BLaER1 (cell line): ENCODE measurements around the gene IFNG.
"Not testable (repeated sequence)": the region's sequence is repeated elsewhere in the genome, so short reads cannot be mapped to it uniquely, and the experiment has no call there.

ENCODE experiments used
- H3K27ac ChIP-seq: shearing (Covaris generic); formaldehyde crosslinking; 2 replicates; pipeline ENCODE4 v1.8.1; 2022
- H3K27me3 ChIP-seq: shearing (Covaris generic); formaldehyde crosslinking; 2 replicates; pipeline ENCODE4 v1.8.1; 2022
- H3K36me3 ChIP-seq: shearing (Covaris generic); formaldehyde crosslinking; 2 replicates; pipeline ENCODE4 v1.8.1; 2022
- H3K4me1 ChIP-seq: shearing (Covaris generic); formaldehyde crosslinking; 2 replicates; pipeline ENCODE4 v1.8.1; 2022
- H3K4me2 ChIP-seq: shearing (Covaris generic); formaldehyde crosslinking; 2 replicates; pipeline ENCODE4 v1.8.1; 2022
- H3K4me3 ChIP-seq: shearing (Covaris generic); formaldehyde crosslinking; 2 replicates; pipeline ENCODE4 v1.8.1; 2022
- H3K9ac ChIP-seq: shearing (Covaris generic); formaldehyde crosslinking; 2 replicates; pipeline ENCODE4 v1.8.1; 2022
- H3K9me3 ChIP-seq: shearing (Covaris generic); formaldehyde crosslinking; 2 replicates; pipeline ENCODE4 v1.8.1; 2022
- H4K20me1 ChIP-seq: shearing (Covaris generic); formaldehyde crosslinking; 2 replicates; pipeline ENCODE4 v1.8.1; 2022
- Cebpa-rat ChIP-seq: shearing (Covaris generic); IDR thresholded peaks from 2 replicates; pipeline ENCODE4 v1.8.1; 2022

Gene IFNG

GRCh38 chr12:68185598-68185997 is 26.1 kb upstream of the IFNG start:
- Histone ChIP-seq H3K4me3 (no peak overlapping the region), H3K4me1 (peaks cover 16% of the 10 kb centered on the region), H3K4me2 (no peak overlapping the region), H4K20me1 (no peaks in the 10 kb centered on the region), H3K36me3 (no peaks in the 10 kb centered on the region), H3K27me3 (no peaks in the 10 kb centered on the region), H3K9ac (no peak overlapping the region), H3K9me3 (no peaks in the 10 kb centered on the region), H3K27ac (no peak overlapping the region)
- no peak for TF ChIP-seq Cebpa-rat

- no peaks in the 10 kb centered on the region for H3K36me3 ChIP-seq
- H3K27ac ChIP-seq: peak overlapping the region; percentile 65
- no peaks in the 10 kb centered on the region for H3K27me3 ChIP-seq
- peak overlapping the region; percentile 36; the same call in 1 of the 2 replicates for H3K9ac ChIP-seq
- H3K4me2 ChIP-seq: peak overlapping the region; percentile 75
- no peak overlapping the region for H3K4me3 ChIP-seq
- peak; percentile 87 for TF ChIP-seq Cebpa-rat
- no peaks in the 10 kb centered on the region for H4K20me1 ChIP-seq
- H3K4me1 ChIP-seq: peaks cover 24% of the 10 kb centered on the region
- 0 out of 2 replicates have a peak, but pooled peaks cover 3% of the 10 kb centered on the region for H3K9me3 ChIP-seq
Measured at GRCh38 chr12:68180792-68181744, 21.5 kb upstream of the IFNG start.

GRCh38 chr12:68178774-68179439 is 19.4 kb upstream of the IFNG start:
- Histone ChIP-seq H3K4me1 (peaks cover 34% of the 10 kb centered on the region), H3K27me3 (no peaks in the 10 kb centered on the region), H3K27ac (no peak overlapping the region), H3K9ac (no peak overlapping the region), H3K9me3 (peaks cover 8% of the 10 kb centered on the region; the same call in 1 of the 2 replicates), H3K4me2 (no peak overlapping the region), H3K36me3 (no peaks in the 10 kb centered on the region), H3K4me3 (no peak overlapping the region), H4K20me1 (no peaks in the 10 kb centered on the region)
- TF ChIP-seq Cebpa-rat: no peak

GRCh38 chr12:68178184-68178583 is 18.6 kb upstream of the IFNG start:
- no peak overlapping the region for H3K27ac ChIP-seq
- no peak overlapping the region for H3K4me3 ChIP-seq
- no peaks in the 10 kb centered on the region for H3K27me3 ChIP-seq
- H3K36me3 ChIP-seq: no peaks in the 10 kb centered on the region
- no peak for TF ChIP-seq Cebpa-rat
- no peaks in the 10 kb centered on the region for H4K20me1 ChIP-seq
- no peak overlapping the region for H3K4me2 ChIP-seq
- H3K9ac ChIP-seq: no peak overlapping the region
- H3K4me1 ChIP-seq: peaks cover 34% of the 10 kb centered on the region
- peaks cover 8% of the 10 kb centered on the region; the same call in 1 of the 2 replicates for H3K9me3 ChIP-seq

DNA sequence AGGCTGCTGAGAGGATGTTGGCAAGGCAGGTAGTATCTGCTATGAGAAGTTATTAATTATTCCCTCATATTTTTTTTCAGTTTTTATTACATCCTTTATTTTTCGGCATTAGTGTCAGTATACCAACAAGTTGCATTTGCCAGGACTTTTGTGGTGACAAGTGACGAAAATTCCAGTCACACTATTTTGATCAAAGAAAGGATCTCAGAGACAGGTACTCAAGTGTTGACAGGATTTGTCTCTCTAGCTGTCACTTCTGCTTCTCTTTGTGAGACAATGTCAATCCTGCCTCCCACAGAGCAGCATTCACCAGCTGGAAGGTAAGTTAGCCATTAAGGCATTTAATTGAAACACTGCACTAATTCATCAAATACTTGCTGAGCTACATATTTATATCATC is 18.0 kb upstream of the IFNG start:
- TF ChIP-seq Cebpa-rat: no peak
- H3K4me1 ChIP-seq: peaks cover 34% of the 10 kb centered on the region
- H3K4me2 ChIP-seq: no peak overlapping the region
- no peaks in the 10 kb centered on the region for H3K36me3 ChIP-seq
- no peaks in the 10 kb centered on the region for H4K20me1 ChIP-seq
- H3K27me3 ChIP-seq: no peaks in the 10 kb centered on the region
- no peak overlapping the region for H3K4me3 ChIP-seq
- H3K27ac ChIP-seq: no peak overlapping the region
- no peak overlapping the region for H3K9ac ChIP-seq
- peaks cover 8% of the 10 kb centered on the region; the same call in 1 of the 2 replicates for H3K9me3 ChIP-seq

DNA sequence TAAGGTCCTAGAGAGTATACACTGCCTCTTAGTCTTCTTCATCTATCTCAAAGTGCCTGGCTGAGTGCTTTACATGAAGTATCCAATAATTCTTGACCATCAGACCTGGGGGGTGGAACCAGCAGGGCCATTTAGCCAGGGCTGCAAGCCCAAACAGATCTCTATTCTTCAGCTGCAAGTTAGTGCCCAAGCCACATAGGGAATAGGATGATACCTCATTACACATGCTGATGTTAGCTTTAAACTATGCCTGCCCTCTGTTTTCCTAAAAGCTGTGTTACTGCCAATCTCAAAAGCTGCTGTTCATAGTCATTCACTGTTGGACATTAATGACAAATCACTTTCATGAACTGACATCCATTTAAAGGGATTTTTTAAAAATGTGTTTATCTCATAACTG is 16.7 kb upstream of the IFNG start:
- no peak for TF ChIP-seq Cebpa-rat
- Histone ChIP-seq H3K27ac (no peak overlapping the region), H3K9me3 (peaks cover 8% of the 10 kb centered on the region; the same call in 1 of the 2 replicates), H3K9ac (no peak overlapping the region), H3K36me3 (no peaks in the 10 kb centered on the region), H3K4me2 (no peak overlapping the region), H3K27me3 (no peaks in the 10 kb centered on the region), H4K20me1 (no peaks in the 10 kb centered on the region), H3K4me3 (no peak overlapping the region), H3K4me1 (peaks cover 23% of the 10 kb centered on the region)

GRCh38 chr12:68175557-68176061 is 16.1 kb upstream of the IFNG start:
- H4K20me1 ChIP-seq: no peaks in the 10 kb centered on the region
- peak overlapping the region; percentile 18; the same call in 1 of the 2 replicates for H3K4me2 ChIP-seq
- no peak overlapping the region for H3K4me3 ChIP-seq
- no peak for TF ChIP-seq Cebpa-rat
- H3K36me3 ChIP-seq: no peaks in the 10 kb centered on the region
- peaks cover 18% of the 10 kb centered on the region for H3K4me1 ChIP-seq
- peaks cover 8% of the 10 kb centered on the region; the same call in 1 of the 2 replicates for H3K9me3 ChIP-seq
- H3K27ac ChIP-seq: no peak overlapping the region
- no peaks in the 10 kb centered on the region for H3K27me3 ChIP-seq
- H3K9ac ChIP-seq: no peak overlapping the region

DNA sequence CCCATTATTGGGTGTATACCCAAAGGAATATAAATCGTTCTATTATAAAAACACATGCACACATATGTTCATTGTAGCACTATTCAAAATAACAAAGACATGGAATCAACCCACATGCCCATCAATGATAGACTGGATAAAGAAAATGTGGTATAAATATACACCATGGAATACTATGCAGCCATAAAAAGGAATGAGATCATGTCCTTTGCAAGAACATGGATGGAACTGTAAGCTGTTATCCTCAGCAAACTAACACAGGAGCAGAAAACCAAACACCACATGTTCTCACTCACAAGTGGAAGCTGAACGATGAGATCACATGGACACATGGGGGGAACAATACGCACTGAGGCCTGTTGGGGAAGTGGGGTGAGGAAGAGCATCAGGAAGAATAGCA is 15.2 kb upstream of the IFNG start:
- not testable (repeated sequence) for H3K4me2 ChIP-seq, H3K27me3 ChIP-seq, H3K9ac ChIP-seq, H3K36me3 ChIP-seq, H3K27ac ChIP-seq, H4K20me1 ChIP-seq, H3K9me3 ChIP-seq, H3K4me3 ChIP-seq
- peaks cover 15% of the 10 kb centered on the region for H3K4me1 ChIP-seq

DNA sequence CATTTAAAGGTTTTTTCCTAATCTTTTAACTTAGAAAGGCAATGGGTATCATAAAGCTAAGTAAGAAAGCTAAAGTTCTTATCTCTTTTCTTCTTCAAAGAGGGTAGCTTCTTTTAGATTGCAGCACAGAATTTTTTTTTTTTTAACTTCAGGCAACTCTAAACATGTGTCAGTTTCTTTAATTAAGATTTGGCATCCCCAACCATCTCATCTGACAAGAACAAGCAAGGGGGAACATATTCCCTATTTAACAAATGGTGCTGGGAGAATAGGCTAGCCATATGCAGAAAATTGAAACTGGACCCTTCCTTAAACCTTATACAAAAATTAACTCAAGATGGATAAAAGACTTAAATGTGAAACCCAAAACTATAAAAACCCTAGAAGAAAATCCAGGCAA is 14.3 kb upstream of the IFNG start:
- Histone ChIP-seq H3K27me3 (no peaks in the 10 kb centered on the region), H3K9me3 (peaks cover 5% of the 10 kb centered on the region; the same call in 1 of the 2 replicates), H3K36me3 (no peaks in the 10 kb centered on the region), H3K27ac (no peak overlapping the region), H3K4me1 (peaks cover 15% of the 10 kb centered on the region), H3K4me2 (no peak overlapping the region), H3K4me3 (no peak overlapping the region), H3K9ac (no peak overlapping the region), H4K20me1 (no peaks in the 10 kb centered on the region)
- no peak for TF ChIP-seq Cebpa-rat

DNA sequence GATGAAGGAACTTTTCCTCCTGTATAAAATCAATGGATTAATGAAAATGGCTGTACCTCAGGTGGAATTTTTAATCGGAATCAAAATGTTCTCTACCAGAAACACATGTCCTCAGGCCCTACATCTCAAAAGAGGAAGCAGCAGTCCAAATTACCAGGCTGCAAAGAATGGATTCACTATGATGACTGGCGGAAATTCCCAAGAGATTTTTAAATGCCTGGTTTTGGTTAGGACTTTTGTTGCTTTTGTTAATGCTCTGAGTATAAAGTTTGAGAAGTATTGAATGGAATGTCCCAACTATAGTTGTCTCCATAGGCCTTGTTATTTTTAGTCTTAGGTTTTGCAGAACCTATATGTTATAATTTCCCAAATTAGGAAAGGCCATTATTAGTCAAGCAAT is 11.2 kb upstream of the IFNG start:
- Histone ChIP-seq H3K9ac (no peak overlapping the region), H3K9me3 (peaks cover 5% of the 10 kb centered on the region; the same call in 1 of the 2 replicates), H3K4me1 (peaks cover 7% of the 10 kb centered on the region), H3K27me3 (no peaks in the 10 kb centered on the region), H3K4me2 (no peak overlapping the region), H3K4me3 (no peak overlapping the region), H3K36me3 (no peaks in the 10 kb centered on the region), H4K20me1 (no peaks in the 10 kb centered on the region), H3K27ac (no peak overlapping the region)
- TF ChIP-seq Cebpa-rat: no peak
